Measurements from ENCODE around the gene HMX1. TPM values are rescaled to one million over a fixed set of nuclear protein-coding genes. Genes with fewer than 3 reads are reported as not detected.

The HMX1 gene
- total RNA-seq, 1 experiment from 2014 or later: 0.20 TPM

GRCh38 chr4:8919651-8920288, 48.1 kb upstream of the HMX1 start:
- H3K4me3 ChIP-seq (ENCODE audit: low read depth, low read length): no peak overlapping the region
- Mint-ChIP-seq H3K27ac (ENCODE audit: unreplicated experiment) (no peak overlapping the region), H3K27me3 (ENCODE audit: insufficient read depth, unreplicated experiment) (peaks cover 8% of the 10 kb centered on the region), H3K9me3 (ENCODE audit: unreplicated experiment) (no peaks in the 10 kb centered on the region), H3K4me3 (ENCODE audit: unreplicated experiment) (no peak overlapping the region), H3K4me1 (ENCODE audit: low read depth, unreplicated experiment) (no peaks in the 10 kb centered on the region), H3K36me3 (ENCODE audit: insufficient read depth, unreplicated experiment) (no peaks in the 10 kb centered on the region)
- no peaks in the 10 kb centered on the region for H3K27me3 ChIP-seq (replicated peaks; ENCODE audit: control insufficient read depth, insufficient read depth, low read length)
- DNase-seq: peak in 1 of 2 experiments; percentile 18
- intact Hi-C loops (cut with micrococcal nuclease; ENCODE audit: unreplicated experiment): loop anchor here (2.0 to 10.0 kb wide), 2 partner anchors 315 to 451 kb away; no protein-coding TSS in a partner anchor
- POLR2A ChIA-PET: no interaction called here
- CTCF ChIA-PET: no interaction called here
- no peaks in the 10 kb centered on the region for H3K4me1 ChIP-seq
- no peak for TF ChIP-seq CTCF (IDR thresholded peaks at IDR 0.05; ENCODE audit: insufficient read depth in 1 of 2, low read depth in 1 of 2, low read length in 1 of 2, severe bottlenecking in 1 of 2, unreplicated experiment in 1 of 2)
- H3K9me3 ChIP-seq: no peaks in the 10 kb centered on the region
- BruUV-seq (replicated peaks): no TSS peak
- no peaks in the 10 kb centered on the region for H3K36me3 ChIP-seq (ENCODE audit: control insufficient read depth, insufficient read depth, low read length)

GRCh38 chr4:8917868-8918783, 46.5 kb upstream of the HMX1 start:
- Histone ChIP-seq H3K27me3 (replicated peaks; ENCODE audit: control insufficient read depth, insufficient read depth, low read length) (no peaks in the 10 kb centered on the region), H3K4me3 (ENCODE audit: low read depth, low read length) (no peak overlapping the region), H3K4me1 (no peaks in the 10 kb centered on the region), H3K9me3 (no peaks in the 10 kb centered on the region), H3K36me3 (ENCODE audit: control insufficient read depth, insufficient read depth, low read length) (no peaks in the 10 kb centered on the region)
- ChIA-PET CTCF (interaction anchor here (0.5 to 2.0 kb wide), 4 partner anchors 22 to 330 kb away, joined by 3 to 12 read pairs (median 3); no protein-coding TSS in a partner anchor), POLR2A (no interaction called here)
- H3K4me1 Mint-ChIP-seq (ENCODE audit: low read depth, unreplicated experiment): no peaks in the 10 kb centered on the region
- intact Hi-C loops (cut with micrococcal nuclease; ENCODE audit: unreplicated experiment): loop anchor here (2.0 to 10.0 kb wide), 2 partner anchors 313 to 449 kb away; no protein-coding TSS in a partner anchor
- TF ChIP-seq CTCF (IDR thresholded peaks at IDR 0.05; ENCODE audit: insufficient read depth in 1 of 2, low read depth in 1 of 2, low read length in 1 of 2, severe bottlenecking in 1 of 2, unreplicated experiment in 1 of 2): peak; percentile 76 to 89
- no peak overlapping the region for H3K27ac Mint-ChIP-seq (ENCODE audit: unreplicated experiment)
- peaks cover 11% of the 10 kb centered on the region for H3K27me3 Mint-ChIP-seq (ENCODE audit: insufficient read depth, unreplicated experiment)
- DNase-seq: peak; percentile 54 to 80
- H3K9me3 Mint-ChIP-seq (ENCODE audit: unreplicated experiment): no peaks in the 10 kb centered on the region
- H3K4me3 Mint-ChIP-seq (ENCODE audit: unreplicated experiment): no peak overlapping the region
- no TSS peak for BruUV-seq (replicated peaks)
- H3K36me3 Mint-ChIP-seq (ENCODE audit: insufficient read depth, unreplicated experiment): no peaks in the 10 kb centered on the region

GRCh38 chr4:8917321-8917811, 45.7 kb upstream of the HMX1 start:
- Mint-ChIP-seq H3K27ac (ENCODE audit: unreplicated experiment) (no peak overlapping the region), H3K9me3 (ENCODE audit: unreplicated experiment) (no peaks in the 10 kb centered on the region), H3K27me3 (ENCODE audit: insufficient read depth, unreplicated experiment) (peaks cover 13% of the 10 kb centered on the region), H3K36me3 (ENCODE audit: insufficient read depth, unreplicated experiment) (no peaks in the 10 kb centered on the region), H3K4me1 (ENCODE audit: low read depth, unreplicated experiment) (no peaks in the 10 kb centered on the region), H3K4me3 (ENCODE audit: unreplicated experiment) (no peak overlapping the region)
- TF ChIP-seq CTCF (IDR thresholded peaks at IDR 0.05; ENCODE audit: insufficient read depth in 1 of 2, low read depth in 1 of 2, low read length in 1 of 2, severe bottlenecking in 1 of 2, unreplicated experiment in 1 of 2): no peak
- Histone ChIP-seq H3K36me3 (ENCODE audit: control insufficient read depth, insufficient read depth, low read length) (no peaks in the 10 kb centered on the region), H3K27me3 (replicated peaks; ENCODE audit: control insufficient read depth, insufficient read depth, low read length) (no peaks in the 10 kb centered on the region), H3K9me3 (no peaks in the 10 kb centered on the region), H3K4me3 (ENCODE audit: low read depth, low read length) (no peak overlapping the region), H3K4me1 (no peaks in the 10 kb centered on the region)
- BruUV-seq (replicated peaks): no TSS peak
- ChIA-PET CTCF (interaction anchor here (1.2 to 2.0 kb wide), 2 partner anchors 136 to 310 kb away, joined by 3 to 12 read pairs; no protein-coding TSS in a partner anchor), POLR2A (no interaction called here)
- intact Hi-C loops (cut with micrococcal nuclease; ENCODE audit: unreplicated experiment): loop anchor here (10.0 kb wide), 1 partner anchor 313 kb away; no protein-coding TSS in a partner anchor
- DNase-seq: peak in 1 of 2 experiments; percentile 23

Data from Caco-2 (cell line).